Measurements from ENCODE around the gene PTPRD. TPM values are rescaled to one million over a fixed set of nuclear protein-coding genes. Genes with fewer than 3 reads are reported as not detected.

Gene PTPRD
- total and polyA plus RNA-seq, 2 donors (not counting 1 experiment from before 2014, with no cell fraction given): not detected

DNA sequence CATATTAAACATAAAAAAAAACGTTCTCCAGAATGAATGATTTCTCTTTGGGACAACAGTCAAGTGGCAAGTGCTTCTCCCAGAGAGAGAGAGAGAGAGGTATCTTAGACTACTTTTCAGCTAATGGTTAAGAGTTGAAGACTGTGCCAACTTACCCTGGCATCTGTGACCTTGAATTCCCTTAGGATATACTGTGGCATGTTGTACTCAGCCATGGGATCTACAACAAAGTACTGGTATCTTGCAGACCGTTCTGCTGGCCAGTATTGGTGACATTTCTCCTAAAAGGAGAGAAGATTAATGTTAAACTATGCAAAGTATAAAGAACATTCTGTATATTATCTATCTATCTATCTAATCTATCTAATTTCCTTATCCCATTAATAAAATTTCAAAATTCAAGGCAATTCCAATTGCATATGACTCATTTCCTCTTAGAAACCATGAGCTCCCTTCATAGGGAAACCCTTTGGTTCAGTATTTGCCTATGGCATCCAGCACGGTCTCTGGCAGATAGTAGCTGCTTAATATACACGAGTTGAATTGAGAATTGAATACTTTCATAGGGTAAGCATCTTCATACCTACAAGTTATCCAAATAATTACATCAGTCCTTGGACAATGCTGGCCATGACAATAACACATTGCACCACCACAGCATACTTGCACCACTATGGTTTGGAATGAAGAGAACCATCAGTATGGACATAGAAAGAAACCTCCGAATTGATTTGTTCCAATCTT, 2273.9 kb downstream of the PTPRD start:
- CTCF ChIA-PET: no interaction called here
- intact Hi-C loops (cut with micrococcal nuclease): no loop called here
- Histone ChIP-seq H3K9me3 (ENCODE audit: control extremely low read depth in 1 of 3, control insufficient read depth in 2 of 3, insufficient read depth in 1 of 3, low read length in 2 of 3) (no peaks in the 10 kb centered on the region), H3K27ac (ENCODE audit: low read length in 2 of 2) (no peak overlapping the region), H4K20me1 (ENCODE audit: control insufficient read depth, insufficient read depth, low read length, poor library complexity, severe bottlenecking) (no peaks in the 10 kb centered on the region), H3K4me3 (ENCODE audit: control extremely low read depth in 1 of 5, extremely low read depth in 1 of 5, insufficient read depth in 1 of 5, low read depth in 2 of 5, low read length in 4 of 5) (no peak overlapping the region), H3K27me3 (replicated peaks in 1 of 4; ENCODE audit: control extremely low read depth in 1 of 4, control insufficient read depth in 3 of 4, insufficient read depth in 4 of 4, low read length in 3 of 4) (no peaks in the 10 kb centered on the region), H3K36me3 (replicated peaks in 1 of 2; ENCODE audit: control extremely low read depth in 1 of 2, control insufficient read depth in 1 of 2, extremely low read depth in 1 of 2, insufficient read depth in 2 of 2, low read length in 1 of 2) (no peaks in the 10 kb centered on the region), H2AFZ (ENCODE audit: insufficient read depth, low read depth, low read length, poor library complexity, severe bottlenecking) (no peak overlapping the region), H3K9ac (ENCODE audit: low read length) (no peak overlapping the region), H3K79me2 (ENCODE audit: control insufficient read depth, insufficient read depth, low read length) (no peaks in the 10 kb centered on the region), H3K4me2 (replicated peaks; ENCODE audit: low read depth, low read length, poor library complexity, severe bottlenecking) (no peak overlapping the region), H3K4me1 (ENCODE audit: control insufficient read depth in 2 of 2, insufficient read depth in 2 of 2, low read length in 2 of 2) (no peaks in the 10 kb centered on the region)
- TF ChIP-seq, protein P1, sequence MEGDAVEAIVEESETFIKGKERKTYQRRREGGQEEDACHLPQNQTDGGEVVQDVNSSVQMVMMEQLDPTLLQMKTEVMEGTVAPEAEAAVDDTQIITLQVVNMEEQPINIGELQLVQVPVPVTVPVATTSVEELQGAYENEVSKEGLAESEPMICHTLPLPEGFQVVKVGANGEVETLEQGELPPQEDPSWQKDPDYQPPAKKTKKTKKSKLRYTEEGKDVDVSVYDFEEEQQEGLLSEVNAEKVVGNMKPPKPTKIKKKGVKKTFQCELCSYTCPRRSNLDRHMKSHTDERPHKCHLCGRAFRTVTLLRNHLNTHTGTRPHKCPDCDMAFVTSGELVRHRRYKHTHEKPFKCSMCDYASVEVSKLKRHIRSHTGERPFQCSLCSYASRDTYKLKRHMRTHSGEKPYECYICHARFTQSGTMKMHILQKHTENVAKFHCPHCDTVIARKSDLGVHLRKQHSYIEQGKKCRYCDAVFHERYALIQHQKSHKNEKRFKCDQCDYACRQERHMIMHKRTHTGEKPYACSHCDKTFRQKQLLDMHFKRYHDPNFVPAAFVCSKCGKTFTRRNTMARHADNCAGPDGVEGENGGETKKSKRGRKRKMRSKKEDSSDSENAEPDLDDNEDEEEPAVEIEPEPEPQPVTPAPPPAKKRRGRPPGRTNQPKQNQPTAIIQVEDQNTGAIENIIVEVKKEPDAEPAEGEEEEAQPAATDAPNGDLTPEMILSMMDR (IDR thresholded peaks at IDR 0.05): no peak
- POLR2A ChIA-PET: no interaction called here
- DNase-seq (no peak), ATAC-seq (ENCODE audit: low read depth) (no peak)
- Mint-ChIP-seq H3K4me3 (no peak overlapping the region), H3K9me3 (ENCODE audit: insufficient read depth) (no peaks in the 10 kb centered on the region), H3K27ac (no peak overlapping the region), H3K27me3 (no peaks in the 10 kb centered on the region), H3K4me1 (peaks cover 3% of the 10 kb centered on the region)
- 100% methylated on average over 1 of the region's 5 CpGs for WGBS (ENCODE audit: insufficient coverage)

DNA sequence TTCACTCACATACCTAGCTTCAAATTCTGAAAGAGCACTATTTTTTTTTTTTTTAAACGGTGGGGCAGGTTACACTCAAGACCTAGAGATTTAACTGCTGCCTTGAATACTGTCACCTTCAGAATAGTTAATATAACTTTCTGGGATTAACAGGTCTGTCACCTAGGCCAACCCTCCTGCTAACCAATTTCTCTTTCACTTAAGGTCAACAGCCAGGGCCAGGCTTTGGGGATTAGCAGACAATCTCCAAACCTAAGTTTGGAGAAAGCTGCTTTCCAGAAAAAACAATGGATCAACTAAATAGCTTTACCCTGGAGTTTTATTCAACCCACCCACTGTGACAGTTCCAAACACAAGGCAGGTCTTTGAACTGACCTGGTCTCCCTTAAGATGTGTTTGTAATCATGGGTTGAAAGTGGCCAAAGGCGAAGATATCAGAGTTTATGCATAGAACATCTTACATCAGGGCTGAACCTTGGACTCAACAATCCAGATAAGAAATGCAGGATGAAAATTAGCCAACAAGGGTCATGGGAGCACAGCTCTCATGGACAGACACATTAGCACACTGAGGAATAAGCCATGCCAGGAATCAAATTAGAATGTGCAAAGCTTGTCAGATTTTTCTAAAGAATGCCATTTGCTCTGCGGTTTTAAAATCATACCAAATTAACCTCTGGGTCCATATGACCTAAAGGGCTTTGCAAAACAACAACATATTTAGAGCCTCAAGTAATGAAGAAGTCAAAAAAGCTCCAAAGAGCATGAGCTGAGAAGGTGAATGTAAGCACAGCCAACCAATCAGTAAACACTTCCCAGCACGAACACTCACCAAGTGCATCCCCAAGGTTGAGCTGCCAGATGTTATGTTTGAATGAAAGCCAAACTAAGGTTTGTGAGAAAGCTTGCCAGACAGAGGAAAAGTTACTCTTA, 2274.7 kb downstream of the PTPRD start:
- no peak overlapping the region for H3K27ac Mint-ChIP-seq
- no CpG with 5 or more reads among the region's 4 CpGs for whole genome bisulfite sequencing (ENCODE audit: insufficient coverage)
- POLR2A ChIA-PET: no interaction called here
- Histone ChIP-seq H3K36me3 (replicated peaks in 1 of 2; ENCODE audit: control extremely low read depth in 1 of 2, control insufficient read depth in 1 of 2, extremely low read depth in 1 of 2, insufficient read depth in 2 of 2, low read length in 1 of 2) (no peaks in the 10 kb centered on the region), H3K79me2 (ENCODE audit: control insufficient read depth, insufficient read depth, low read length) (no peaks in the 10 kb centered on the region), H3K9ac (ENCODE audit: low read length) (no peak overlapping the region), H3K27ac (ENCODE audit: low read length in 2 of 2) (no peak overlapping the region), H3K9me3 (ENCODE audit: control extremely low read depth in 1 of 3, control insufficient read depth in 2 of 3, insufficient read depth in 1 of 3, low read length in 2 of 3) (no peaks in the 10 kb centered on the region), H3K4me3 (ENCODE audit: control extremely low read depth in 1 of 5, extremely low read depth in 1 of 5, insufficient read depth in 1 of 5, low read depth in 2 of 5, low read length in 4 of 5) (no peak overlapping the region), H2AFZ (ENCODE audit: insufficient read depth, low read depth, low read length, poor library complexity, severe bottlenecking) (no peak overlapping the region), H3K4me2 (replicated peaks; ENCODE audit: low read depth, low read length, poor library complexity, severe bottlenecking) (no peak overlapping the region), H3K4me1 (ENCODE audit: control insufficient read depth in 2 of 2, insufficient read depth in 2 of 2, low read length in 2 of 2) (no peaks in the 10 kb centered on the region), H4K20me1 (ENCODE audit: control insufficient read depth, insufficient read depth, low read length, poor library complexity, severe bottlenecking) (no peaks in the 10 kb centered on the region), H3K27me3 (replicated peaks in 1 of 4; ENCODE audit: control extremely low read depth in 1 of 4, control insufficient read depth in 3 of 4, insufficient read depth in 4 of 4, low read length in 3 of 4) (no peaks in the 10 kb centered on the region)
- intact Hi-C loops (cut with micrococcal nuclease): no loop called here
- CTCF ChIA-PET: no interaction called here
- DNase-seq (no peak), ATAC-seq (ENCODE audit: low read depth) (no peak)
- no peaks in the 10 kb centered on the region for H3K9me3 Mint-ChIP-seq (ENCODE audit: insufficient read depth)
- TF ChIP-seq, protein P1 (IDR thresholded peaks at IDR 0.05): no peak
- no peak for TF ChIP-seq EZH2 (IDR thresholded peaks at IDR 0.05; ENCODE audit: borderline replicate concordance, insufficient read depth, low read depth, low read length, poor library complexity, severe bottlenecking)
- no peaks in the 10 kb centered on the region for H3K27me3 Mint-ChIP-seq
- no peak overlapping the region for H3K4me3 Mint-ChIP-seq
- H3K4me1 Mint-ChIP-seq: peaks cover 3% of the 10 kb centered on the region

Data from B cell (primary cell).